ENCODE data around the gene COX11. TPM values are rescaled to one million over a fixed set of nuclear protein-coding genes. Genes with fewer than 3 reads are reported as not detected.

Gene COX11
- total RNA-seq, 4 donors from 2014 or later = 19.3 to 63.4 (median 37.5) TPM

- intact Hi-C loops (cut with DNase I; ENCODE audit: low total_unique reads) = no loop called here
- no peak for TF ChIP-seq POLR2AphosphoS5 (IDR thresholded peaks at IDR 0.05)
- peaks cover 0 to 5% (median 0%) of the 10 kb centered on the region in 4 donors for H3K36me3 ChIP-seq
- WGBS, 2 donors (ENCODE audit: low coverage in 1 of 2) = 87 to 90% methylated on average over 1 of the region's 1 CpG
- in situ Hi-C loops (cut with MboI; ENCODE audit: low pct_ligation_motif_present in 1 of 4, low pct_unique_long_range_greater_than_20kb in 1 of 4, low sequenced_read_pairs in 3 of 4) = loop anchor here in 2 of 4 donors (25.0 kb wide), 2 partner anchors 527 to 777 kb away; partner anchors contain the start of genes SMIM36 (in 2 of the 2) and PCTP (in 1 of the 2)
- no peak overlapping the region for H3K4me3 ChIP-seq
- no peaks in the 10 kb centered on the region for H3K27me3 ChIP-seq
- no peak overlapping the region for H3K27ac ChIP-seq
- DNase-seq = no peak
- peaks cover 1 to 2% of the 10 kb centered on the region in 2 donors for H3K9me3 ChIP-seq
- H3K4me1 ChIP-seq = no peaks in the 10 kb centered on the region
Observed at GRCh38 chr17:54985476-54985875, 17.0 kb upstream of the COX11 start.

- in situ Hi-C loops (cut with MboI; ENCODE audit: low pct_ligation_motif_present in 1 of 4, low pct_unique_long_range_greater_than_20kb in 1 of 4, low sequenced_read_pairs in 3 of 4) (loop anchor here in 2 of 4 donors (25.0 kb wide), 2 partner anchors 529 to 779 kb away; partner anchors contain the start of genes SMIM36 (in 2 of the 2) and PCTP (in 1 of the 2)), intact Hi-C loops (cut with DNase I; ENCODE audit: low total_unique reads) (no loop called here)
- Histone ChIP-seq H3K27ac (no peak overlapping the region), H3K9me3 (peaks cover 6 to 10% of the 10 kb centered on the region in 2 donors), H3K36me3 (peaks cover 0 to 5% (median 0%) of the 10 kb centered on the region in 4 donors), H3K27me3 (no peaks in the 10 kb centered on the region), H3K4me1 (no peaks in the 10 kb centered on the region), H3K4me3 (no peak overlapping the region)
- DNase-seq = no peak
- TF ChIP-seq POLR2AphosphoS5 (IDR thresholded peaks at IDR 0.05) (no peak), EP300 (IDR thresholded peaks at IDR 0.05; ENCODE audit: low read depth) (no peak), POLR2A (IDR thresholded peaks at IDR 0.05) (no peak), CTCF (IDR thresholded peaks at IDR 0.05) (no peak)
Observed at GRCh38 chr17:54983260-54983659, 14.8 kb upstream of the COX11 start.

- no peak overlapping the region for H3K4me3 ChIP-seq
- in situ Hi-C loops (cut with MboI; ENCODE audit: low pct_ligation_motif_present in 1 of 4, low pct_unique_long_range_greater_than_20kb in 1 of 4, low sequenced_read_pairs in 3 of 4) (loop anchor here in 2 of 4 donors (25.0 kb wide), 2 partner anchors 530 to 780 kb away; partner anchors contain the start of genes SMIM36 (in 2 of the 2) and PCTP (in 1 of the 2)), intact Hi-C loops (cut with DNase I; ENCODE audit: low total_unique reads) (no loop called here)
- no peak overlapping the region for H3K27ac ChIP-seq
- peaks cover 6 to 10% of the 10 kb centered on the region in 2 donors for H3K9me3 ChIP-seq
- no peaks in the 10 kb centered on the region for H3K27me3 ChIP-seq
- H3K36me3 ChIP-seq = peaks cover 0 to 5% (median 0%) of the 10 kb centered on the region in 4 donors
- DNase-seq = no peak
- TF ChIP-seq CTCF (IDR thresholded peaks at IDR 0.05) = no peak
- no peak for TF ChIP-seq POLR2A (IDR thresholded peaks at IDR 0.05)
- no peak for TF ChIP-seq POLR2AphosphoS5 (IDR thresholded peaks at IDR 0.05)
- TF ChIP-seq EP300 (IDR thresholded peaks at IDR 0.05; ENCODE audit: low read depth) = no peak
- no peaks in the 10 kb centered on the region for H3K4me1 ChIP-seq
Observed at GRCh38 chr17:54982399-54982798, 13.9 kb upstream of the COX11 start.

- Histone ChIP-seq H3K4me1 (no peaks in the 10 kb centered on the region), H3K9me3 (peaks cover 6 to 10% of the 10 kb centered on the region in 2 donors), H3K27me3 (no peaks in the 10 kb centered on the region), H3K27ac (no peak overlapping the region), H3K36me3 (no peaks in the 10 kb centered on the region), H3K4me3 (no peak overlapping the region)
- no peak for TF ChIP-seq EP300 (IDR thresholded peaks at IDR 0.05; ENCODE audit: low read depth)
- no peak for TF ChIP-seq POLR2AphosphoS5 (IDR thresholded peaks at IDR 0.05)
- TF ChIP-seq POLR2A (IDR thresholded peaks at IDR 0.05) = no peak
- no peak for TF ChIP-seq CTCF (IDR thresholded peaks at IDR 0.05)
- WGBS, 2 donors (ENCODE audit: low coverage in 1 of 2) = 50 to 89% methylated on average over 3 of the region's 3 CpGs
- intact Hi-C loops (cut with DNase I; ENCODE audit: low total_unique reads) = no loop called here
- in situ Hi-C loops (cut with MboI; ENCODE audit: low pct_ligation_motif_present in 1 of 4, low pct_unique_long_range_greater_than_20kb in 1 of 4, low sequenced_read_pairs in 3 of 4) = loop anchor here in 2 of 4 donors (25.0 kb wide), 2 partner anchors 532 to 782 kb away; partner anchors contain the start of genes SMIM36 (in 2 of the 2) and PCTP (in 1 of the 2)
- DNase-seq = no peak
Observed at GRCh38 chr17:54980375-54980774, 11.9 kb upstream of the COX11 start.

GRCh38 chr17:54979657-54980056 lies 11.2 kb upstream of the COX11 start:
- DNase-seq = no peak
- H3K4me3 ChIP-seq = no peak overlapping the region
- TF ChIP-seq POLR2A (IDR thresholded peaks at IDR 0.05) = no peak
- TF ChIP-seq POLR2AphosphoS5 (IDR thresholded peaks at IDR 0.05) = no peak
- TF ChIP-seq EP300 (IDR thresholded peaks at IDR 0.05; ENCODE audit: low read depth) = no peak
- TF ChIP-seq CTCF (IDR thresholded peaks at IDR 0.05) = no peak
- H3K27me3 ChIP-seq = no peaks in the 10 kb centered on the region
- no peak overlapping the region for H3K27ac ChIP-seq
- no peaks in the 10 kb centered on the region for H3K4me1 ChIP-seq
- intact Hi-C loops (cut with DNase I; ENCODE audit: low total_unique reads) = no loop called here
- in situ Hi-C loops (cut with MboI; ENCODE audit: low pct_ligation_motif_present in 1 of 4, low pct_unique_long_range_greater_than_20kb in 1 of 4, low sequenced_read_pairs in 3 of 4) = loop anchor here in 2 of 4 donors (25.0 kb wide), 2 partner anchors 533 to 783 kb away; partner anchors contain the start of genes SMIM36 (in 2 of the 2) and PCTP (in 1 of the 2)
- no peaks in the 10 kb centered on the region for H3K36me3 ChIP-seq
- peaks cover 6 to 10% of the 10 kb centered on the region in 2 donors for H3K9me3 ChIP-seq

Measured in transverse colon (tissue), 4 donors.